Measurements from ENCODE around the gene RAB5B.

- TF ChIP-seq EZH2 (IDR thresholded peaks at IDR 0.05; ENCODE audit: borderline replicate concordance, low read depth, low read length, severe bottlenecking) = no peak
- TF ChIP-seq CTCF (IDR thresholded peaks at IDR 0.05; ENCODE audit: borderline replicate concordance, extremely low read depth, low read length, poor library complexity, severe bottlenecking) = no peak
Observed at GRCh38 chr12:55931780-55932550, 41.9 kb upstream of the RAB5B start.

All from DND-41 (cell line).